GM18858 (cell line): Measurements from ENCODE around the gene TCF20.

ENCODE experiments used
- ATAC-seq: cut with Tn5 transposase; IDR thresholded peaks from one replicate; pipeline ENCODE4 v1.9.1; 2021; ENCODE audit not compliant: unreplicated experiment

Gene TCF20

DNA sequence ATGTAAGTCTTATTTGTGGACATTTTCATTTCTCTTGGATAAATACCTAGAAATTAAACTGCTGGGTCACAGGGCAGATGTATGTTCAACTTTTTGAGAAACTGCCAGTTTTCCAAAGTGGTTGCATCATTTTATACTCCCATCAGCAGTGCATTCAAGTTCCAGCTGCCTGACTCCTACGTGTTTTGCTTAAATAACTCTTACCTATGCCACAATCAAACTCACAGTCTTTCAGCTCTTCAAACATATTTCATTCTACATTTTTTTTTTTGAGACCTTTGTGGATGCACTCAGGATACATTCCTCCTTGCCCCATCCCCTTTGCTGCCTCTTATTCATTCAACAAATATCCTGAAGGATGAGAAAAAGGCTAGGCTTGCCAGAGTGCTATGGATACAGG, 9.2 kb downstream of the TCF20 start:
- no peak for ATAC-seq

DNA sequence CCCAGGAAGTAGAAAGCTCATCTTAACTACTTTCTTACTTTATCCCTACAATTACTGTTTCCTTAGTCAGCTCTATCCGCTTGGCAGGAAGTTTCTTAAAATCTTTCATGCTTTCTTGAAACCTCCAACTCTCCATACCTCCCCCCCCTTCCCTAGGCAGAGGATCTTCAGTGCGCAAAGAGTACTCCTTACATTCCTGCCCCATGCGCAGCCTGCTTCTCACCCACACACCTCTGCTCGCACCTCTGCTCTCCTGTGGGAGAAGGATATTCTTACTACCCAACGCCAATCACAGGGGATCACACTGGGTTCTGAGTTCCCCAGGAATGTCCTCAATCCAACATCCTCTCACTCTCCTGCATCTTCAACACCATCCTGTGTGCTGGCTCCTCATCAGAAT, 12.3 kb downstream of the TCF20 start:
- no peak for ATAC-seq

DNA sequence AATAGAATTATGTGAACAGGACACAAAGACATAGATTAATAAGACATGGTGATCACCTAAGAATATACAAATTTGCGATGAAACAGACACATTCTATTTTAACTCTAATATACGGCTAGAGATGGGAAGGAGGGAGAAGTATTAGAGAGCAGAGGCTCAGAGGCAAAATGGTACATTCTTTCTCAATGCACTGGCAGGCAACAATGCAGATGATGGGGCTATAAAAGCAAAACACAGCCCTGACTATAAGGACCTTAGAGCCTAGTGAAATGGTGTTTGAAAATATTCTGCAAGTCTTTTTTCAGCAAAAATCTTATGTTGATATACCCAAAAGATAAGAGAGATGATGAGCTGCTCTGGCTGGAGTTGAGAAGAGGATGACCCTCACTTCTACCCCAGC, 13.1 kb downstream of the TCF20 start:
- no peak for ATAC-seq

DNA sequence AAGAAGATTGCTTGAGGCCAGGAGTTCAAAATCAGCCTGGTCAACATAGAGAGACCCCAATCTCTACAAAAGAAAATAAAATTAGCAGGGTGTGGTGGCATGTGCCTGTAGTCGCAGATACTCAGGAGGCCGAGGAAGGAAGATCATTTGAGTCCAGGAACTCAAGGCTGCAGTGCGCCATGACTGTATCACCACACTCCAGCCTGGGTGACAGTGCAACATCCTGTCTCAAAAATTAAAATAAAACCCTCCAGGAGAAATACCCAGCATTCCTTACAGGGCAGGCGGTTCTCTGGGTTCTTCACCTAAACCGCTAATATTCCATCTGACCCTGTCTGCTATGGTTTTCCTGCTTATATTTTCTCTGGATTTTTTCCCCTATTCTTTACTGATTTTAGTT, 13.5 kb downstream of the TCF20 start:
- ATAC-seq, result no peak

DNA sequence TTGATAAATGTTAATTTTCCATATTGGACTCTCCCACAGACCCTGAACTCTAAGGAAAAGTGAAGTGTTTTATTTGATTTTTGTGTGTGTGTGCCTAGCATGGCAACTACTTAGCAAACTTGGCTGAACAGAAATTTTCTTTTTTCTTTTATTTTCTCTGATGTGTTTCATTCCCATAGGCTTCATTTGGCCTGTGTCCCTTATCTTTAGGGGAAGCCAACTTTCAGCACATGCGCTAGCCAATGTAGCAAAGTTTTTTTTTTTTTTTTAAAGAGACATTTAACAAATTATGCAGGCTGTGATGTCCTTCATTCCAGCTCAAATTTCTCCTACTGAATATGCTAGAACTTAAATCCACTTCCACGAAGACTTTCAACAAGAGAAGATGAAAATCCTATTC, 14.2 kb downstream of the TCF20 start:
- ATAC-seq, result no peak

DNA sequence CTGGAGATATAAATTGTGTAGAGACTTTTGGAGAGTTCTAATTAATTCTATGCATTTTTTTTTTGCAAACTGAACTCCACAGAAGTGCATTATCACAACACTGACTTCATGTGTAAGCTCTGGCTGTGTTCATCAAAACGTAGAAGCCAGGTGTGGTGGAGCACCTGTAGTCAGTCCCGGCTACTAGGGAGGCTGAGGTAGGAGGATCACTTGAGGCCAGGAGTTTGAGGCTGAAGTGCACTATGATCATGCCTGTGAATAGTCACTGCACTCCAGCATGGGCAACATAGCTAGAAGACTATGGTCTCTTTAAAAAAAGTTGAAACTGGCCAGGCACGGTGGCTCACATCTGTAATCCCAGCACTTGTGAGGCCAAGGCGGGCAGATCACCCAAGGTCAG, 20.6 kb downstream of the TCF20 start:
- no peak for ATAC-seq

DNA sequence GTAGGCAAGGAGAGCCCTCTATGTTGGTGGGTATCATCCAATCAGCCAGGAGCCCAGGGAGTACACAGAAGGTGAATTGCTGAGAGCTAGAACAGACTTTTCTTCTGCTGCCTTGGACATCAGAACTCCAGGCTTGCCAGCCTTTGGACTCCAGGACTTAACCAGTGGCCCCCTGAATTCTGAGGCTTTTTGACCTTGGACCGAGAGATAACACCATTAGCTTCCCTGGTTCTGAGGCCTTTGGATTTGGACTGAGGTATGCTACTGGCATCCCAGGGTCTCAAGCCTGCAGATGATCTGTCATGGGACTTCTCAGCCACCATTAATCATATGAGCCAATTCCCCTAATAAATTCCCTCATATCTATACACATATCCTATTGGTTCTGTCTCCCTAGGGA, 21.5 kb downstream of the TCF20 start:
- ATAC-seq, result no peak

DNA sequence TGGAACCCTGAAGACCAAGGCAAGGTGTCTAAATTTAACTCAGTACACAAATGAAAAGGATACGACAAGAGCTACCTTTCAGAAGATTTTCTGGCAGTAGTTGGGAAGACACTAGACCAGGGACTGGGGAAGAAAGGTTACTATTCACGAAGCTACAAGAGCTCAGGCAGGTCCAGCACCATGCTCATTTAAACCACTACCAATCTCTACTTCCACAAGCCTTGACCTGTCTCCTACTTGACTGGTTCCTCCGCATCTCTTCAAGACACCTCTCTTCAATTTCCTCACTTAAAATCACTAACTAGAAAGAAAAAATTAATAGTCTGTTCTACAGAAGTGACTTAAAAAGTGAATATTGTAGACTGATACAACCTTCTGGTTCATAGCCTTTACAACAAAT, 22.9 kb downstream of the TCF20 start:
- ATAC-seq, result no peak

DNA sequence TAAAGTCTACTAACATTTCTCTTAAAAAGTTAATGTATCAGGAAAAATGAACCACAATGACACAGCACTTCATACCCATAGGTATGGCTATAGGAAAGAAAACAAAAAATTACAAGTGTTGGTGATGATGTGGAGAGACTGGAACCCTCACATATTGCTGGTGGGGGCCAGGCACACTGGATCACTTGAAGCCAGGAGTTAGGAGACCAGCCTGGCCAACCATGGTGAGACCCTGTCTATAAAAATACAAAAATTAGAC, 26.7 kb downstream of the TCF20 start:
- no peak for ATAC-seq

DNA sequence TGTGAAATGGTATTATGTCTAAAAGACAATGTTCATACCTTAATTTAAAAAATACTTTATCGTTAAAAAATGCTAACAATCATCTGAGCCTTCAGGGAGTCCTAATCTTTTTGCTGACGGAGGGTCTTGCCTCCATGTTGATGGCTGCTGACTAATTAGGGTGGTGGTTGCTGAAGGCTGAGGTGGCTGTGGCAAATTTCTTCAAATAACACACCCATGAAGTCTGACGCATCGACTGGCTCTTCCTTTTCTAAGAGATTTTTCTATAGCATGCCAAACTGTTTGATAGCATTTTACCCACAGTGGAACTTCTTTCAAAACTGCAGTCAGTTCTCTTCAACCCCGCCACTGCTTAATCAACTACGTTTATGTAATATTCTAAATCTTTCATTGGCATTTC, 33.6 kb downstream of the TCF20 start:
- ATAC-seq, result no peak

DNA sequence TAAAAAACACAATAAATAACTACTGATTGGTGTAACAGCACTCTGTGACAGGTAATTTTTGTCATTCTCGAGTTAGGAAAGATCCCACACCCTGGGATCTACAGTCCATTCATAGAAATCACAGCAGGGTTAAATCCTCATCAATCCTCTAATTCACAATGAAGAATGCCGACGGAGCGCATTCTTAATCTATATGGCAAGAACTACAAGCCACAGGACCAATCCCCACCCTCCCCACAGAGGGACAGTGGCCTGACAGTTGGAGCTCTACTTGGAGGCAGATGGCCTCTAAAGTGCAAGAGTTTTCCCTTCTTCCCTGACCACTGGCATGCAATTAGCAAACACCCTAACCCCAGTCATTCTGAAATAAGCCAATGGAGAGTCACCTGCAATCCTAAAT, 34.2 kb downstream of the TCF20 start:
- ATAC-seq, result no peak

DNA sequence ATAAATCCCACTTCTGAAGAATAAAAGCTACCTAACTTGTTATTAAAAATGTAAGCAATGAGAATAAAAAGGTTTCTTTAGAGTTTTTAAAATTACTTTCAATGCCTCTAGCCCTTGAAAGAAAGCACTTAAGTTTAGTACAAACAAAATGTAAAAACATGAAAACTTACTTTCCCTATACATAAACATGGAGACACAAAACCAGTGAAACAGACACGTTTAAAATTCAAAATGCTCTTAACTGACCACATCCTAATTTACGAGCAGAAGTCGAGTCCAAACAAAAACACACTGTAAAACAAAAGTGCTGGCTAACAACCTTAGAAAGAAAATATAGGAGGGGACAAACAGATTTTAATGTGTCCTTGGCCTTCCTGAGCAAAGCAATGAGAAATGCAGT, 36.6 kb downstream of the TCF20 start:
- no peak for ATAC-seq

DNA sequence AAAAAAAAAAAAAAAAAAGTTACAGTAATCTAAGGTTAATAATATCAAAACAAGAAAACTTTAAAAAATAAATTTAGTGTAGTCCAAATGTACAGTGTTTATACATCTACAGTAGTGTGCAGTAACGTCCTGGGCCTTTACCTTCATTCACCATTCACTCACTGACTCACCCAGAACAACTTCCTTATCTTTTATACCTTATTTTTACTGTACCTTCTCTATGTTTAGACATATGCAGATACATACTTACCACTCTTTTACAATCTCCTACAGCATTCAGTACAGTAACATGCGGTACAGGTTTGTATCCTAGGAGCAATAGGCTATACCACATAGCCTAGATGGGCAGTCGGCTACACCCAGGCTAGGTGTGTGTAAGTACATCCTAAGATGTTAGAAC, 38.5 kb downstream of the TCF20 start:
- no peak for ATAC-seq

DNA sequence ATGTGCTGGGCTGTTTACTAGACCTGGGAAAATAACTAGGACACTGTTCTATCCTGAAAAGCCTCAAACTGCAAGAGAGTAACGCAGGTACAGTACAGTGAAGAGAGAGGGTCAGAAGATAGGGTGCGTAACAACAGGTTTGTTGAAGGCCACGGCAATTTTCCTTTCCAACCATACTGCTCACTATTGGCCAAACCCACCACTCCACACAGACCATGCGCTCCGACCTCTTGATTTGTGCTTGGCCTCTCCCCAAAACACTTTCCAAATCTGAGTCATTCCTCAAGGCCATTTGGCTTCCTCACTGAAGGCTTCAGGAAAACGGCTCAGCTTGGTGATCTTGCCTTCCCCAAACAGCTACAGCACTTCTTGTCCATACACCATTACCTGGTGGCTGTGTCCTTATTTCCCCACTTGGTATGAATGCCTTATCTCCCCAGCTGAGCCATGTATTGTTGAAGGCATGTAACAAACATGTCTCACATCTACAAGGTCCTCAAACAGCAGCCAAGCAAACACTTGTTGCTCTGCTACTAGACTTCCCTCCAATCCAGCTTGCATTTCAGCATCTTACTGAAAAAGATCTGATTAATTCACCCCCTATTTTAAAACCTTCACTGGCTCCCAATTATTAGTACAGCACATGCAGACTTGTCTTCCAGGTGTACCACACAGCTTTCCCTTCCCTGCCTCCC, 40.9 kb downstream of the TCF20 start:
- no peak for ATAC-seq

DNA sequence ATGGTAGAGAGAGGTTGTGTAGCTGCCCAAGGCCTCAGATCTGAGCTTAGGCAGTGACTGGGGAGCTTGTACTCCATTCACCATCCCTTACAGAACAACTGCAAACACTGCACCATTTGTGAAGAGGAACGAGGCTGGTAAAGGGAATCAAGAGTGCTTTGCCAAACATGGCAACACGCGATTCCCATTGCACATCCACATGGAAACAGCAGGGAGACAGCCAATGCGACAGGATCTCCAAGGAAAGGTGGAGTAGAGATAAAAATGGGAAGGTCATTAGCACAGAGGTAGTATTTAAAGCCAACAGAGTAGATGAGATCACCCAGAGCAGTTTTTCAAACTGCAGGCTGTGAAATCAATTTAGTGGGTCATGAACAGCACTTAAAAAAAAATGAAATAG, 42.0 kb downstream of the TCF20 start:
- no peak for ATAC-seq

DNA sequence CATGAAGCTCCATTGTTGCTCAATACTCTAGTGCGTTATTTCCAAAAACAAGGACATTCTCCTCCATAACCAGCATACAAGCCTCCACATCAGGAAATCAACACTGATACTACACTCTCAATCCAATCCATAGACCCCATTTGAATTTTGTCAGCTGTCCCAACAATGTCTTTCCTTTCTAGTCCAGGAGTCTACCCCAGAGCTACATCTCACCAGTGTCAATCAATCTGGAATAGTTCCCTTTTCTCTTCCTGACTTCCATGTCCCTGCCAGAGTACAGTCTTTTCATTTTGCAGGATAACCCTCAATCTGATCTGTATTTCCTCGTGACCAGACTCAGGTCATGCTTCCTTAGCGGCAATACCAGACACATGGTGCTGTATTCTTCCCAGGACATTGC, 43.0 kb downstream of the TCF20 start:
- ATAC-seq, result no peak

DNA sequence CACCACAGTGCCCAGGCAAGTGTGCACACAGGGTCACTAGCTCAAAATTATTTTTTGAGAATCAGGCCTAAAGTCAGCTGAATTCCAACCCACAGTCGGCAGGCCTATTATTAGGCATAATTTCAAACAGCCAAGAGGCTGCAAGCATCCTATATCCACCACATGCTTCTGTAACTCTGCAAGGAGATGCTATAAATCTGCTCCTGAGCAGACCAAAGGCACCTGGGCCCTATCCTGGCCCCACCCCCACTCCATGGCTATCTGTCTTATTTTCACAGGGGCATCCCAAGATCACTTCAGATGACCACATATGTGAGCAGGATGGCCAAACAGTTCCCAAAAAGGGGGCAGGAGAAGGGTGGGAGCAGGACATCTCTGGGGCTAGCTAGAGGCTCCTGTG, 44.6 kb downstream of the TCF20 start:
- ATAC-seq, result no peak

DNA sequence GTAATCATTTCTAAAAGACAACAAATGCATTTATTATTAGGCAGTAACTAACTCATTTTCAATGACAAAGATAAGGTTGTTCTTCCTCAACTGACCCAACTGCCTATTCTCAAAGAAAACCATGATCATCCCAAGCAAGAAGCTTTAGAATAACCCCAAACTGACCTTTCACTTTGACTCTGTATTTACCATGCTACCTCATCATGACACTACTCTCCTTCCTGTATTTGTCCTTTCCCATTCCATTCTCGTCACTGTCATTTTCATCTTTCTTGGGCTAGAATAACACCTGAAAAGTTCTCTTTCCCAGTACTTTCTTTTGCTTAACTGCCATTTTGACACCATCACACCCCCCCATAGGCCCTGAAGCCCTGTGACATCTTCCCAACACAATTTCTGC, 48.3 kb downstream of the TCF20 start:
- no peak for ATAC-seq
